IPS-NIHi7 (cell line): ENCODE measurements around the gene MEGF11.

Source experiments
- DNase-seq: peaks from one replicate; pipeline ENCODE4 v3.0.0; 2012; ENCODE audit warnings: mixed read lengths; ENCODE audit errors: extremely low spot score

Gene MEGF11

GRCh38 chr15:66253418-66254088 lies at the start of gene MEGF11:
Gene MEGF11, minus strand, starts transcription at chr15:66253750. Its CDS starts 125,347 bp downstream, at chr15:66128403.
- peak; percentile 79 for DNase-seq

- DNase-seq: no peak
These were observed 49.1 kb upstream of the MEGF11 start for GRCh38 chr15:66302489-66303278.

GRCh38 chr15:66298803-66299251 lies 45.3 kb upstream of the MEGF11 start:
- DNase-seq: peak; percentile 13

GRCh38 chr15:66296186-66296585 lies 42.6 kb upstream of the MEGF11 start:
- no peak for DNase-seq

GRCh38 chr15:66294932-66295235 lies 41.3 kb upstream of the MEGF11 start:
- no peak for DNase-seq

- peak; percentile 27 for DNase-seq
These were observed 40.8 kb upstream of the MEGF11 start for GRCh38 chr15:66294157-66294931.

GRCh38 chr15:66293419-66294156 lies 40.0 kb upstream of the MEGF11 start, which contains the start of gene DIS3L:
Gene DIS3L, plus strand, starts transcription at chr15:66293568. Its CDS starts 29 bp downstream, at chr15:66293597.
- DNase-seq: peak; percentile 80

GRCh38 chr15:66292571-66293418 lies 39.2 kb upstream of the MEGF11 start:
- DNase-seq: no peak

GRCh38 chr15:66291816-66292570 lies 38.4 kb upstream of the MEGF11 start:
- no peak for DNase-seq

- DNase-seq: no peak
These were observed 37.0 kb upstream of the MEGF11 start for GRCh38 chr15:66290518-66290917.

- DNase-seq: no peak
These were observed 36.5 kb upstream of the MEGF11 start for GRCh38 chr15:66290007-66290406.

- no peak for DNase-seq
These were observed 35.1 kb upstream of the MEGF11 start for GRCh38 chr15:66288551-66289185.

- DNase-seq: no peak
These were observed 34.5 kb upstream of the MEGF11 start for GRCh38 chr15:66288093-66288492.

GRCh38 chr15:66287461-66288057 lies 34.0 kb upstream of the MEGF11 start:
- DNase-seq: peak; percentile 17

- DNase-seq: no peak
These were observed 32.2 kb upstream of the MEGF11 start for GRCh38 chr15:66285533-66286280.

GRCh38 chr15:66284271-66284670 lies 30.7 kb upstream of the MEGF11 start:
- no peak for DNase-seq

GRCh38 chr15:66278671-66279070 lies 25.1 kb upstream of the MEGF11 start:
- no peak for DNase-seq

GRCh38 chr15:66278056-66278455 lies 24.5 kb upstream of the MEGF11 start:
- no peak for DNase-seq
